IMR-90 (cell line): ENCODE measurements around the gene PEX5L. TPM values are rescaled to one million over a fixed set of nuclear protein-coding genes. Genes with fewer than 3 reads are reported as not detected.

Experiments used
- ATAC-seq: fragments of 200-7000 bp; cut with Tn5 transposase; 2 replicates; pipeline ENCODE4 v1.9.1; 2020; ENCODE audit warnings: low read depth, mild to moderate bottlenecking, moderate library complexity
- BruUV-seq: library from RNA; stranded (reverse); fragments of 400-500 nt; replicated peaks from 2 replicates; lab custom pipeline; 2021; lab: Mats Ljungman, UMichigan
- CTCF ChIA-PET: fragments of 300-600 bp; formaldehyde crosslinking; extraction: SDS; loops from one replicate; lab custom pipeline; 2021; ENCODE audit warnings: antibody characterized with exemption; lab: Yijun Ruan, JAX
- POLR2A ChIA-PET: fragments of 300-600 bp; sonication (Branson Sonifier 250); formaldehyde crosslinking; loops from one replicate; lab custom pipeline; 2022; ENCODE audit warnings: antibody characterized with exemption; ENCODE audit not compliant: unreplicated experiment; lab: Charles Lee
- DNase-seq: peaks from one replicate; pipeline ENCODE4 v3.0.0; 2013
- H2AFZ ChIP-seq: replicated peaks from 2 replicates; pipeline ENCODE3; 2013; ENCODE audit warnings: low read length, mild to moderate bottlenecking; ENCODE audit not compliant: poor library complexity
- H2AK5ac ChIP-seq: 2 replicates; pipeline ENCODE4 v1.6.1; 2013; ENCODE audit warnings: low read depth, low read length, inconsistent platforms
- H2AK9ac ChIP-seq: replicated peaks from 2 replicates; pipeline ENCODE3; 2013; ENCODE audit warnings: mild to moderate bottlenecking, low read depth, low read length, moderate library complexity; ENCODE audit not compliant: poor library complexity
- H2BK120ac ChIP-seq: 2 replicates; pipeline ENCODE4 v1.6.1; 2013; ENCODE audit warnings: low read depth, low read length, inconsistent platforms
- H2BK15ac ChIP-seq: 3 replicates; pipeline ENCODE4 v1.6.1; 2013; ENCODE audit warnings: low read depth, low read length, inconsistent platforms
- H2BK20ac ChIP-seq: 2 replicates; pipeline ENCODE4 v1.6.1; 2013; ENCODE audit warnings: low read depth, mild to moderate bottlenecking, inconsistent platforms, low read length, moderate library complexity
- H2BK5ac ChIP-seq: 2 replicates; pipeline ENCODE4 v1.6.1; 2013; ENCODE audit warnings: mild to moderate bottlenecking, low read depth, low read length, inconsistent platforms; ENCODE audit not compliant: poor library complexity, severe bottlenecking
- H3K14ac ChIP-seq: replicated peaks from 2 replicates; pipeline ENCODE4 v1.6.1; 2013; ENCODE audit warnings: low read depth, low read length, inconsistent platforms
- H3K18ac ChIP-seq: 2 replicates; pipeline ENCODE4 v1.6.1; 2013; ENCODE audit warnings: low read depth, low read length, control low read depth
- H3K23ac ChIP-seq: 2 replicates; pipeline ENCODE4 v1.6.1; 2013; ENCODE audit warnings: low read depth, low read length, inconsistent platforms
- H3K27ac ChIP-seq: 2 replicates; pipeline ENCODE4 v1.5.1; 2013; ENCODE audit warnings: mild to moderate bottlenecking, control low read depth, low read length; ENCODE audit not compliant: insufficient read depth
- H3K27me3 ChIP-seq: 2 replicates; pipeline ENCODE4 v1.6.1; 2013; ENCODE audit warnings: low read length; ENCODE audit not compliant: control insufficient read depth, insufficient read depth
- H3K36me3 ChIP-seq: 2 replicates; pipeline ENCODE4 v1.6.1; 2013; ENCODE audit warnings: low read length, mixed read lengths; ENCODE audit not compliant: control insufficient read depth, insufficient read depth
- H3K4ac ChIP-seq: 2 replicates; pipeline ENCODE4 v1.6.1; 2013; ENCODE audit warnings: low read depth, low read length, inconsistent platforms
- H3K4me1 ChIP-seq: 2 replicates; pipeline ENCODE4 v1.6.1; 2013; ENCODE audit warnings: low read length, mixed read lengths; ENCODE audit not compliant: control insufficient read depth, insufficient read depth
- H3K4me2 ChIP-seq: 2 replicates; pipeline ENCODE4 v1.6.1; 2013; ENCODE audit warnings: low read depth, mild to moderate bottlenecking, control low read depth, low read length, moderate library complexity
- H3K4me3 ChIP-seq: 2 replicates; pipeline ENCODE4 v1.5.1; 2013; ENCODE audit warnings: low read depth, mild to moderate bottlenecking, control low read depth, low read length, moderate library complexity; ENCODE audit not compliant: insufficient read depth
- H3K56ac ChIP-seq: 2 replicates; pipeline ENCODE4 v1.6.1; 2013; ENCODE audit warnings: low read length, inconsistent platforms; ENCODE audit not compliant: insufficient read depth; ENCODE audit errors: extremely low read depth
- H3K79me1 ChIP-seq, 2 experiments: 2 replicates each; pipeline ENCODE4 v1.6.1; 2013; ENCODE audit warnings: low read length in 2 of 2, inconsistent platforms in 1 of 2, low read depth in 1 of 2
- H3K9ac ChIP-seq: 2 replicates; pipeline ENCODE4 v1.6.1; 2013; ENCODE audit warnings: low read depth, low read length, control low read depth
- H3K9me1 ChIP-seq: 2 replicates; pipeline ENCODE4 v1.6.1; 2013; ENCODE audit warnings: low read length, inconsistent platforms; ENCODE audit not compliant: insufficient read depth
- H3K9me3 ChIP-seq: 2 replicates; pipeline ENCODE4 v1.6.1; 2013; ENCODE audit warnings: low read length; ENCODE audit not compliant: control insufficient read depth, insufficient read depth
- H4K20me1 ChIP-seq: 2 replicates; pipeline ENCODE4 v1.6.1; 2013; ENCODE audit warnings: low read length, inconsistent platforms; ENCODE audit not compliant: insufficient read depth
- H4K5ac ChIP-seq: 2 replicates; pipeline ENCODE4 v1.6.1; 2013; ENCODE audit warnings: mild to moderate bottlenecking, low read depth, low read length, control low read depth
- H4K8ac ChIP-seq, 2 experiments: 2 replicates each; pipeline ENCODE4 v1.6.1; 2013; ENCODE audit warnings: low read depth in 2 of 2, low read length in 2 of 2, control low read depth in 1 of 2, inconsistent platforms in 1 of 2
- H4K91ac ChIP-seq: 2 replicates; pipeline ENCODE4 v1.6.1; 2013; ENCODE audit warnings: low read depth, low read length, inconsistent platforms; ENCODE audit not compliant: insufficient read depth
- BHLHE40 ChIP-seq: fragments of 150-350 bp; IDR thresholded peaks from 2 replicates; pipeline ENCODE4 v1.6.1; 2016; ENCODE audit warnings: mild to moderate bottlenecking, low read depth, low read length
- MXI1 ChIP-seq: IDR thresholded peaks from 2 replicates; pipeline ENCODE4 v1.6.1; 2012; ENCODE audit warnings: low read depth, mild to moderate bottlenecking, low read length, moderate library complexity, borderline replicate concordance
- WGBS, 2 experiments: methylation state at CpG; one replicate each; pipeline versions ENCODE4 v1.1.5 to v1.1.7; 2013; ENCODE audit warnings: missing lambda C conversion rate in 2 of 2; ENCODE audit not compliant: insufficient read length in 1 of 2; ENCODE audit errors: extremely low coverage in 2 of 2; 5-methylcytosine and 5-hydroxymethylcytosine counted together
- dilution Hi-C: fragments of 300-500 bp; cut with HindIII; formaldehyde crosslinking; loops from one replicate; pipeline ENCODE4 v1.14.3; 2018; ENCODE audit warnings: low sequenced_read_pairs; ENCODE audit not compliant: unreplicated experiment
- in situ Hi-C: fragments of 300-500 bp; cut with MboI; formaldehyde crosslinking; loops from 3 replicates; pipeline ENCODE4 v1.14.3; 2019; ENCODE audit warnings: low sequenced_read_pairs, inconsistent platforms, mixed read lengths
- intact Hi-C: fragments of 100-400 bp; cut with micrococcal nuclease; formaldehyde crosslinking; loops from 2 replicates; pipeline ENCODE4 v1.10.0; 2022
- polyA plus RNA-seq, 3 experiments: library from polyadenylated mRNA; depleted of rRNA; stranded (reverse); fragments of >200 nt; gene quantifications; 2 replicates each; pipeline ENCODE4 v1.2.3, GENCODE V29; 2012; ENCODE audit warnings: low replicate concordance in 1 of 3
- total RNA-seq: library from RNA; depleted of rRNA; stranded (reverse); fragments of >200 nt; gene quantifications from 2 replicates; pipeline ENCODE4 v1.2.3, GENCODE V29; 2012

The PEX5L gene
- total and polyA plus RNA-seq, 2 of the 4 experiments (the other 2 are of a cell fraction): not detected

DNA sequence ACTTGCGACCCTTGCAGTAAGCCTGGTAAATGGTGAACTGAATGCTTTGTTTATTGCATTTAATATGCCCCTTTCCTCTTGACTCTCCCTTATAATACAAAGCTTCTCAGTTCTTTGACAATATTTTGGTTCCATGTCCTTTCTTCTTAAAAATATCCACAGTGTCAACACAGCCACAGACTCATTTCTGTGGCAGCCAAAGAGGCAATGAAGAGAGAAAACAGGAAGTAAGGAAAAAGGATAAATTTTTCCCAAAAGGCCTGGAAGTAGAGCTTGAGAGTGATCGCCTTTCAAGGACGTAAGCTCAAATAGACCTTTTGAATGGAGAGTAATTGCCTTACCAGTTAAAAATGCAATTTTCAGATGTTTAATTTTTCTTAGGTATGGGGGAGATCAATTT is 59.4 kb downstream of the PEX5L start:
- Histone ChIP-seq H2AK9ac (no peak overlapping the region), H2AK5ac (no peak overlapping the region), H2AFZ (no peak overlapping the region), H2BK120ac (no peak overlapping the region), H2BK20ac (no peak overlapping the region), H3K9me1 (no peaks in the 10 kb centered on the region), H3K56ac (no peak overlapping the region), H3K14ac (no peak overlapping the region), H3K9ac (no peak overlapping the region), H3K79me1 (no peaks in the 10 kb centered on the region), H3K23ac (no peak overlapping the region), H3K9me3 (no peaks in the 10 kb centered on the region), H4K5ac (no peak overlapping the region), H3K4me1 (no peaks in the 10 kb centered on the region), H4K20me1 (no peaks in the 10 kb centered on the region), H2BK5ac (no peak overlapping the region), H3K4me3 (no peak overlapping the region), H3K4me2 (no peak overlapping the region), H3K18ac (no peak overlapping the region), H4K8ac (no peak overlapping the region), H3K4ac (no peak overlapping the region), H3K36me3 (no peaks in the 10 kb centered on the region), H3K27me3 (no peaks in the 10 kb centered on the region), H3K27ac (no peak overlapping the region), H2BK15ac (no peak overlapping the region), H4K91ac (no peak overlapping the region)
- POLR2A ChIA-PET: no interaction called here
- WGBS, 2 experiments: no CpG with 5 or more reads among the region's 3 CpGs
- in situ Hi-C loops: no loop called here
- dilution Hi-C loops: no loop called here
- TF ChIP-seq MXI1: no peak
- no peak for TF ChIP-seq BHLHE40
- DNase-seq (no peak), ATAC-seq (no peak)
- CTCF ChIA-PET: no interaction called here
- BruUV-seq: no TSS peak
- intact Hi-C loops: no loop called here
